Keratinocyte (primary cell): ENCODE results near the gene ZNG1A. TPM values are rescaled to one million over a fixed set of nuclear protein-coding genes. Genes with fewer than 3 reads are reported as not detected.
A peak's percentile ranks its signal among the peaks of the same experiment; 100 is the strongest.
"Not testable (repeated sequence)": the region's sequence is repeated elsewhere in the genome, so short reads cannot be mapped to it uniquely, and the experiment has no call there.

Source experiments
- DNase-seq: peaks from one replicate; pipeline ENCODE4 v3.0.0-alpha.2; 2011; ENCODE audit warnings: low read depth, missing footprints, low spot score
- FAIRE-seq: peaks from 2 replicates; lab custom pipeline; 2011; peaks lifted over from hg19 to GRCh38; lab: Jason Lieb, UNC
- H2AFZ ChIP-seq: 2 replicates; pipeline ENCODE4 v1.6.0; 2012; ENCODE audit warnings: low read length, control low read depth, inconsistent platforms; ENCODE audit not compliant: control insufficient read depth
- H3K27ac ChIP-seq: 2 replicates; pipeline ENCODE4 v1.5.1; 2011; ENCODE audit warnings: low read length; ENCODE audit not compliant: control insufficient read depth, insufficient read depth
- H3K27me3 ChIP-seq: 3 replicates; pipeline ENCODE4 v1.6.0; 2011; ENCODE audit warnings: low read length; ENCODE audit not compliant: control insufficient read depth, insufficient read depth; ENCODE audit errors: extremely low read depth
- H3K36me3 ChIP-seq, 2 experiments: 2 replicates in 1 of 2; 3 replicates in 1 of 2; pipeline ENCODE4 v1.5.1; 2011; ENCODE audit warnings: low read length in 2 of 2, mild to moderate bottlenecking in 1 of 2; ENCODE audit not compliant: control insufficient read depth in 2 of 2, insufficient read depth in 2 of 2; ENCODE audit errors: extremely low read depth in 1 of 2
- H3K4me1 ChIP-seq: 3 replicates; pipeline ENCODE4 v1.5.1; 2011; ENCODE audit warnings: low read length; ENCODE audit not compliant: control insufficient read depth, insufficient read depth; ENCODE audit errors: extremely low read depth
- H3K4me2 ChIP-seq: 3 replicates; pipeline ENCODE4 v1.6.0; 2011; ENCODE audit warnings: low read depth, low read length; ENCODE audit not compliant: control insufficient read depth, insufficient read depth; ENCODE audit errors: extremely low read depth
- H3K4me3 ChIP-seq, 3 experiments: fragments of 200-600 bp in 1 of 3; sonication (generic) in 1 of 3; 2 replicates in 2 of 3; 3 replicates in 1 of 3; pipeline ENCODE4 v1.5.1; 2011 to 2016; ENCODE audit warnings: low read length in 3 of 3, mild to moderate bottlenecking in 3 of 3, control low read depth in 2 of 3, inconsistent platforms in 1 of 3, low read depth in 1 of 3, mixed read lengths in 1 of 3, mixed run types in 1 of 3, moderate library complexity in 1 of 3; ENCODE audit not compliant: control insufficient read depth in 2 of 3, insufficient read depth in 2 of 3; ENCODE audit errors: extremely low read depth in 1 of 3
- H3K79me2 ChIP-seq: 2 replicates; pipeline ENCODE4 v1.6.0; 2012; ENCODE audit warnings: low read length; ENCODE audit not compliant: control insufficient read depth, insufficient read depth
- H3K9ac ChIP-seq: 3 replicates; pipeline ENCODE4 v1.6.0; 2011; ENCODE audit warnings: low read length; ENCODE audit not compliant: control insufficient read depth, insufficient read depth; ENCODE audit errors: extremely low read depth
- H3K9me1 ChIP-seq: 3 replicates; pipeline ENCODE4 v1.6.0; 2011; ENCODE audit warnings: low read length; ENCODE audit not compliant: control insufficient read depth, insufficient read depth; ENCODE audit errors: extremely low read depth
- H3K9me3 ChIP-seq: 2 replicates; pipeline ENCODE4 v1.5.1; 2012; ENCODE audit warnings: low read depth, low read length; ENCODE audit not compliant: control insufficient read depth
- H4K20me1 ChIP-seq: 3 replicates; pipeline ENCODE4 v1.6.0; 2011; ENCODE audit warnings: low read length; ENCODE audit not compliant: control insufficient read depth, insufficient read depth; ENCODE audit errors: extremely low read depth
- EZH2 ChIP-seq: IDR thresholded peaks from one replicate; pipeline ENCODE4 v1.6.1; 2012; ENCODE audit warnings: inconsistent platforms, mild to moderate bottlenecking, low read length, moderate library complexity
- dilution Hi-C: fragments of 300-500 bp; cut with MboI; formaldehyde crosslinking; loops from one replicate; pipeline ENCODE4 v1.7.0; 2020; ENCODE audit warnings: low sequenced_read_pairs; ENCODE audit not compliant: extremely low pct_ligation_motif_present
- polyA plus RNA-seq, 5 experiments: library from polyadenylated mRNA; depleted of rRNA in 3 of 5; stranded (reverse) in 3 of 5; stranded (forward) in 1 of 5; unstranded in 1 of 5; fragments of >200 nt; gene quantifications; 1 replicate in 1 of 5; 2 replicates in 3 of 5; 3 replicates in 1 of 5; pipeline versions ENCODE4 v1.2.1 to v1.2.3, GENCODE V29; 2011 to 2012; ENCODE audit warnings: missing spikeins in 2 of 5, low read depth in 1 of 5, low replicate concordance in 1 of 5
- TF ChIP-seq, protein P1 (sequence below), 3 experiments: IDR thresholded peaks in 1 of 3; conservative IDR thresholded peaks in 1 of 3; optimal IDR thresholded peaks in 1 of 3; 2 replicates in 2 of 3; 3 replicates in 1 of 3; pipeline versions ENCODE3 to v1.5.1; 2011; ENCODE audit warnings: low read length in 3 of 3, mild to moderate bottlenecking in 3 of 3, moderate library complexity in 2 of 3, control low read depth in 1 of 3, inconsistent platforms in 1 of 3; ENCODE audit not compliant: insufficient read depth in 2 of 3; ENCODE audit errors: extremely low read depth in 1 of 3

The ZNG1A gene
- polyA plus RNA-seq, 1 donor (not counting 4 experiments of a cell fraction or from before 2014, with no cell fraction given) = 50.0 TPM

DNA sequence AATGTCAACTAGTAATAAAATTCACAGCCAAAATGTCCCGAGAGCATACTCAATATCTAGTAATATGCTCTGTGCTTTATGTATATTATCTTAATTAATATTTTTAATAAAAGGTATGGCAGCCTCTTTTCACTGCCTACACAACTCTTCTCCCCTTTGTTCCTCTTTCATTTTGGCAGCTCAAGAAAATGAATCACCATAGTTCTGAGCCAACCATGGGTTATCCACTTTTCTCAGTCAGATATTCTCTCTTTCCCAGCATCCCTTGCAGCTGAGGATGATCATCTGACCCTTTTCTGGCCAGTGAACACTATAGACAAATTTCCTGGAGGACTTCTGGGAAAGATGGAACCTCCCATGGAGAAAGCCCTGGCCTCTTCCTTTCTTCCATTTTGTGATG lies 27.6 kb upstream of the ZNG1A start:
- no peaks in the 10 kb centered on the region for H3K4me1 ChIP-seq
- FAIRE-seq (no peak), DNase-seq (no peak)
- H3K9ac ChIP-seq = no peak overlapping the region
- no peaks in the 10 kb centered on the region for H3K9me1 ChIP-seq
- no peaks in the 10 kb centered on the region for H3K36me3 ChIP-seq
- H3K9me3 ChIP-seq = no peaks in the 10 kb centered on the region
- dilution Hi-C loops = no loop called here
- H3K4me2 ChIP-seq = no peak overlapping the region
- H2AFZ ChIP-seq = no peak overlapping the region
- no peaks in the 10 kb centered on the region for H4K20me1 ChIP-seq
- no peak overlapping the region for H3K4me3 ChIP-seq
- TF ChIP-seq, protein P1, sequence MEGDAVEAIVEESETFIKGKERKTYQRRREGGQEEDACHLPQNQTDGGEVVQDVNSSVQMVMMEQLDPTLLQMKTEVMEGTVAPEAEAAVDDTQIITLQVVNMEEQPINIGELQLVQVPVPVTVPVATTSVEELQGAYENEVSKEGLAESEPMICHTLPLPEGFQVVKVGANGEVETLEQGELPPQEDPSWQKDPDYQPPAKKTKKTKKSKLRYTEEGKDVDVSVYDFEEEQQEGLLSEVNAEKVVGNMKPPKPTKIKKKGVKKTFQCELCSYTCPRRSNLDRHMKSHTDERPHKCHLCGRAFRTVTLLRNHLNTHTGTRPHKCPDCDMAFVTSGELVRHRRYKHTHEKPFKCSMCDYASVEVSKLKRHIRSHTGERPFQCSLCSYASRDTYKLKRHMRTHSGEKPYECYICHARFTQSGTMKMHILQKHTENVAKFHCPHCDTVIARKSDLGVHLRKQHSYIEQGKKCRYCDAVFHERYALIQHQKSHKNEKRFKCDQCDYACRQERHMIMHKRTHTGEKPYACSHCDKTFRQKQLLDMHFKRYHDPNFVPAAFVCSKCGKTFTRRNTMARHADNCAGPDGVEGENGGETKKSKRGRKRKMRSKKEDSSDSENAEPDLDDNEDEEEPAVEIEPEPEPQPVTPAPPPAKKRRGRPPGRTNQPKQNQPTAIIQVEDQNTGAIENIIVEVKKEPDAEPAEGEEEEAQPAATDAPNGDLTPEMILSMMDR (optimal IDR thresholded peaks at IDR 0.05 in 1 of 3, IDR thresholded peaks at IDR 0.05 in 1 of 3, conservative IDR thresholded peaks at IDR 0.05 in 1 of 3; ENCODE audit: extremely low read depth in 1 of 3, insufficient read depth in 2 of 3, low read length in 3 of 3) = no peak
- no peak for TF ChIP-seq EZH2
- H3K27ac ChIP-seq = no peak overlapping the region
- no peaks in the 10 kb centered on the region for H3K79me2 ChIP-seq
- no peaks in the 10 kb centered on the region for H3K27me3 ChIP-seq

DNA sequence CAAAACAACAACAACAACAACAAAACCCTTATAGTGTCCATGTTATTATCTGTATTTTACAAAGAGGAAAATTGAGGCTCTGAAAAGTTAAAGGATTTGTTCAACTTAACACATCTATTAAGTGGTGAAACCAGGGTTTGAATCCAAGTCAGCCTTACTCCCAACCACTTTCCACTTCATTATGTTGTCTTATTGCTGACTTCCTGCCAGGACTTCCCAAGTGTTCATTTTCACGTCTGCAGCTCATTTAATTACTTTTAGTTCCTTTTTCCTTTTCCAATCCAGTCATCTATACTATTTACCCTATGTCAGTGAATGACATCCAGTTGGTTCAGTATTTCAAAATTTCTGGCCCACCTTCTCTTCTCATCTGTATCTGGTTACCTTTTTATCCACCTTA lies 20.7 kb upstream of the ZNG1A start:
- H2AFZ ChIP-seq, H3K4me3 ChIP-seq, dilution Hi-C loops, H3K9ac ChIP-seq, H3K4me1 ChIP-seq, H3K4me2 ChIP-seq, H3K27me3 ChIP-seq, DNase-seq, H3K79me2 ChIP-seq, H4K20me1 ChIP-seq, H3K9me1 ChIP-seq, FAIRE-seq, H3K36me3 ChIP-seq, H3K9me3 ChIP-seq, H3K27ac ChIP-seq: not testable (repeated sequence)

DNA sequence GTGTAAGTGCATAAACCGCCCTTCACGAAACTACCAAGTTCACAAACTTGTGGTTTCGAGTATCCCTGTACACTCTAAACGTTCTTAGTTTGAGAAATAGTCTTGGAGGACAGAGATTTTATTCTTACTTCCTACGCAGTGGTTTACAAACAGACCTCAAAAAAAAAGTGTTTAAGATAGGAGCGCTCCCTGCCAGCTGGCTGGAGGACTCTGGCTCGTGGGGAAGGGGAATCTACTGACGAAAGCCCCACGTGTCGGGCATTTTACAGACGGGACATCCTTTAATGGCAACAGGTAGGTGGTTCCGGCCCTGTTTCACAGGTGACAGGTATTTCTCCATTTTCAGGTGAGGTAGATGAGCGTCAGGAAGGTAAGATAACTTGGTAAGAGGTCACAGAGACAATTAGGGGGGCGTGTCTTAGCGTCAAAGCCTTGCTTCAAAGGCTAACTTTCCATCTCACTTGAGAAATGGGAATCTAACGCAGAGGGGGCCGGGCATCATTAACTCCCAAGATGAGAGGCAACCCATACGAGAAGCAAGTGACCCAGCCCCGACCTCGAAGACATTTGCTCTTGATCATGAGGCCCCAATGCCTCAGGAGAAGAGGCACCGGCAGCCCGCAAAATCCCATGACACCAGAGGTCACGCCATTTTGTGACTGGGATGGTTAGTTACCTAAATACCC lies 573 bp downstream of the ZNG1A start:
- dilution Hi-C loops, H2AFZ ChIP-seq, DNase-seq, FAIRE-seq, H3K4me1 ChIP-seq, H3K79me2 ChIP-seq, H4K20me1 ChIP-seq, H3K9me1 ChIP-seq, H3K27me3 ChIP-seq, H3K36me3 ChIP-seq, H3K9me3 ChIP-seq: not testable (repeated sequence)
- Histone ChIP-seq H3K4me3 (peak overlapping the region; percentile 32 to 33 (median 33)), H3K27ac (peak overlapping the region; percentile 36), H3K9ac (peak overlapping the region; percentile 47), H3K4me2 (peak overlapping the region; percentile 48)

DNA sequence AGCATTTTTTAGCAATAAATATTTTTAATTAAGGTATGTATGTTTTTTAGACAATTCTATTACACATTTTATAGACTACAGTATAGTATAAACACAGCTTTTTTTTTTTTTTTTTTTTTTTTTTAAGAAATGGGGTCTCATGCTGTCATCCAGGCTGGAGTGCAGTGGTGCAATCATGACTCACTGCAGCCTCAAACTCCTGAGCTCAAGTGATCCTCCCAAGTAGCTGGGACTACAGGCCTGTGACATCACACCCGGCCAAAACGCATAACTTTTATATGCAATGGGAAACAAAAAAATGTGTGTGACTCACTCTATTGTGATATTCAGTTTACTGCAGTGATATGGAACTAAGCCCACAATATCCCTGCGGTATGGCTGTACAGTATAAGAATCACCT lies 9.1 kb downstream of the ZNG1A start:
- H3K9me1 ChIP-seq, H3K9me3 ChIP-seq, H3K27ac ChIP-seq, H3K4me1 ChIP-seq, H2AFZ ChIP-seq, FAIRE-seq, H3K79me2 ChIP-seq, dilution Hi-C loops, H3K36me3 ChIP-seq, H4K20me1 ChIP-seq, H3K4me3 ChIP-seq, DNase-seq, H3K4me2 ChIP-seq, H3K27me3 ChIP-seq, H3K9ac ChIP-seq: not testable (repeated sequence)
